Measurements from ENCODE around the gene SLC5A1.
A peak's percentile ranks its signal among the peaks of the same experiment; 100 is the strongest.
"Not testable (repeated sequence)": the region's sequence is repeated elsewhere in the genome, so short reads cannot be mapped to it uniquely, and the experiment has no call there.

SLC5A1 gene

GRCh38 chr22:32135958-32136357, 92.9 kb downstream of the SLC5A1 start:
- H3K4me2 ChIP-seq (ENCODE audit: low read depth, low read length, poor library complexity, severe bottlenecking), result not testable (repeated sequence)

GRCh38 chr22:32136881-32137280, 93.8 kb downstream of the SLC5A1 start:
- not testable (repeated sequence) for H3K4me3 ChIP-seq (ENCODE audit: insufficient read depth, low read length, poor library complexity, severe bottlenecking); H2AFZ ChIP-seq (ENCODE audit: low read depth, low read length, severe bottlenecking); H3K4me2 ChIP-seq (ENCODE audit: low read depth, low read length, poor library complexity, severe bottlenecking); H3F3A ChIP-seq (ENCODE audit: insufficient read depth); H4K20me1 ChIP-seq (ENCODE audit: low read depth, low read length); H3K9ac ChIP-seq (ENCODE audit: low read length); H3K9me3 ChIP-seq (ENCODE audit: insufficient read depth, low read length); H3K79me2 ChIP-seq (ENCODE audit: insufficient read depth, low read length); H3K36me3 ChIP-seq (ENCODE audit: low read length); H3K9me2 ChIP-seq (replicated peaks; ENCODE audit: insufficient read depth, low read length); H3K27me3 ChIP-seq (ENCODE audit: low read length); H3K27ac ChIP-seq (ENCODE audit: low read depth, low read length)

More at GRCh38 chr22:32135958-32136357, 92.9 kb downstream of the SLC5A1 start:
- H3K27me3 ChIP-seq (ENCODE audit: low read length); H2AFZ ChIP-seq (ENCODE audit: low read depth, low read length, severe bottlenecking); H3K79me2 ChIP-seq (ENCODE audit: insufficient read depth, low read length); H3K9me2 ChIP-seq (replicated peaks; ENCODE audit: insufficient read depth, low read length); H3K36me3 ChIP-seq (ENCODE audit: low read length); H3K9ac ChIP-seq (ENCODE audit: low read length); H3K9me3 ChIP-seq (ENCODE audit: insufficient read depth, low read length); H3K4me3 ChIP-seq (ENCODE audit: insufficient read depth, low read length, poor library complexity, severe bottlenecking); H3K27ac ChIP-seq (ENCODE audit: low read depth, low read length); H3F3A ChIP-seq (ENCODE audit: insufficient read depth); H4K20me1 ChIP-seq (ENCODE audit: low read depth, low read length): not testable (repeated sequence)

DNA sequence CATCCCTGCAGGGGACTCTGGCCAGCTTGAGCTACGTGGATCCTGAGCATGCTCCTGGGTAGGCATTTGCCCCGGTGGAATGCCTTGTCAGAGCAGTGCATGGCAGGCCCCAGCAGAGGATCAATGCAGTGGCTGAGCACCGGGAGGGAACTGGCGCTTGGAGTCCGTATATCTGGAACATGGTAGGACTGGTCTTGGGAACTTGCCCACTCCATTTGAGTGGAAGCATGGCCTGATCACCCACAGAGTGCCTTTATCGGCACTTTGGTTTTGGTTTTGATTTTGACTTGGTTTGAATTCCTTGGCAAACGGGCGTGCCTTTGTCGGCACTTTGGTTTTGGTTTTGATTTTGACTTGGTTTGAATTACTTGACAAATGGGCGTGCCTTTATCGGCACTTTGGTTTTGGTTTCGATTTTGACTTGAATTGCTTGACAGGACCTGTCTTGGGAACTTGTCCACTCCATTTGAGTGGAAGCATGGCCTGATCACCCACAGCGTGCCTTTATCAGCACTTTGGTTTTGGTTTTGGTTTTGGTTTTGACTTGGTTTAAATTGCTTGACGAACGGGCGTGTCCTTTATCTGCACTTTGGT, 94.8 kb downstream of the SLC5A1 start:
- H3K4me3 ChIP-seq (ENCODE audit: insufficient read depth, low read length, poor library complexity, severe bottlenecking); H3K79me2 ChIP-seq (ENCODE audit: insufficient read depth, low read length); H3K27me3 ChIP-seq (ENCODE audit: low read length); H3K9me2 ChIP-seq (replicated peaks; ENCODE audit: insufficient read depth, low read length); H3F3A ChIP-seq (ENCODE audit: insufficient read depth); H2AFZ ChIP-seq (ENCODE audit: low read depth, low read length, severe bottlenecking); H3K36me3 ChIP-seq (ENCODE audit: low read length); H3K9me3 ChIP-seq (ENCODE audit: insufficient read depth, low read length); H3K9ac ChIP-seq (ENCODE audit: low read length); H3K27ac ChIP-seq (ENCODE audit: low read depth, low read length); H4K20me1 ChIP-seq (ENCODE audit: low read depth, low read length): not testable (repeated sequence)
- H3K4me2 ChIP-seq (ENCODE audit: low read depth, low read length, poor library complexity, severe bottlenecking), result peak overlapping the region; percentile 32

GRCh38 chr22:32138576-32138975, 95.5 kb downstream of the SLC5A1 start:
- not testable (repeated sequence) for H3K4me3 ChIP-seq (ENCODE audit: insufficient read depth, low read length, poor library complexity, severe bottlenecking); H3K9ac ChIP-seq (ENCODE audit: low read length); H4K20me1 ChIP-seq (ENCODE audit: low read depth, low read length); H3K9me2 ChIP-seq (replicated peaks; ENCODE audit: insufficient read depth, low read length); H2AFZ ChIP-seq (ENCODE audit: low read depth, low read length, severe bottlenecking); H3K36me3 ChIP-seq (ENCODE audit: low read length); H3K27me3 ChIP-seq (ENCODE audit: low read length); H3K27ac ChIP-seq (ENCODE audit: low read depth, low read length); H3K9me3 ChIP-seq (ENCODE audit: insufficient read depth, low read length); H3F3A ChIP-seq (ENCODE audit: insufficient read depth); H3K4me2 ChIP-seq (ENCODE audit: low read depth, low read length, poor library complexity, severe bottlenecking); H3K79me2 ChIP-seq (ENCODE audit: insufficient read depth, low read length)

GRCh38 chr22:32140688-32141087, 97.6 kb downstream of the SLC5A1 start:
- peak; percentile 28 for TF ChIP-seq CTCF (IDR thresholded peaks at IDR 0.05; ENCODE audit: insufficient read depth, low read length, poor library complexity, severe bottlenecking)
- H3K27ac ChIP-seq (ENCODE audit: low read depth, low read length); H2AFZ ChIP-seq (ENCODE audit: low read depth, low read length, severe bottlenecking); H3K4me3 ChIP-seq (ENCODE audit: insufficient read depth, low read length, poor library complexity, severe bottlenecking); H3K36me3 ChIP-seq (ENCODE audit: low read length); H3K9ac ChIP-seq (ENCODE audit: low read length); H3K27me3 ChIP-seq (ENCODE audit: low read length); H3K4me2 ChIP-seq (ENCODE audit: low read depth, low read length, poor library complexity, severe bottlenecking); H3K79me2 ChIP-seq (ENCODE audit: insufficient read depth, low read length); H3K9me3 ChIP-seq (ENCODE audit: insufficient read depth, low read length); H4K20me1 ChIP-seq (ENCODE audit: low read depth, low read length); H3K9me2 ChIP-seq (replicated peaks; ENCODE audit: insufficient read depth, low read length); H3F3A ChIP-seq (ENCODE audit: insufficient read depth): not testable (repeated sequence)

All from SU-DHL-6 (cell line).